Neural progenitor cell (in vitro differentiated cells): ENCODE data around the gene PPP1R9A. TPM values are rescaled to one million over a fixed set of nuclear protein-coding genes. Genes with fewer than 3 reads are reported as not detected.

ENCODE experiments used
- DNase-seq: peaks from one replicate; pipeline ENCODE4 v3.0.0-alpha.2; 2016; ENCODE audit warnings: low spot score
- H2AFZ ChIP-seq: fragments of 200-600 bp; sonication (generic); replicated peaks from 2 replicates; pipeline ENCODE4 v1.6.1; 2016; ENCODE audit warnings: antibody characterized with exemption
- H3F3A ChIP-seq: fragments of 200-600 bp; sonication (generic); 2 replicates; pipeline ENCODE4 v1.6.1; 2016; ENCODE audit warnings: antibody characterized with exemption, low read depth
- H3K27ac ChIP-seq: fragments of 200-600 bp; sonication (generic); 2 replicates; pipeline ENCODE4 v1.5.1; 2016; ENCODE audit warnings: mild to moderate bottlenecking
- H3K27me3 ChIP-seq: fragments of 200-600 bp; sonication (generic); 2 replicates; pipeline ENCODE4 v1.6.1; 2016; ENCODE audit warnings: mild to moderate bottlenecking, moderate library complexity
- H3K36me3 ChIP-seq: fragments of 200-600 bp; sonication (generic); 2 replicates; pipeline ENCODE4 v1.5.1; 2016
- H3K4me1 ChIP-seq: fragments of 200-600 bp; sonication (generic); 2 replicates; pipeline ENCODE4 v1.6.1; 2016; ENCODE audit warnings: mixed run types
- H3K4me2 ChIP-seq: fragments of 200-600 bp; sonication (generic); 2 replicates; pipeline ENCODE4 v1.6.1; 2016
- H3K4me3 ChIP-seq: fragments of 200-600 bp; sonication (generic); 2 replicates; pipeline ENCODE4 v1.5.1; 2016
- H3K79me2 ChIP-seq: fragments of 200-600 bp; sonication (generic); 2 replicates; pipeline ENCODE4 v1.6.1; 2016; ENCODE audit warnings: low read depth
- H3K9ac ChIP-seq: fragments of 200-600 bp; sonication (generic); 2 replicates; pipeline ENCODE4 v1.6.1; 2016
- H3K9me3 ChIP-seq: fragments of 200-600 bp; sonication (generic); 2 replicates; pipeline ENCODE4 v1.5.1; 2016; ENCODE audit warnings: low read depth
- H4K20me1 ChIP-seq: fragments of 200-600 bp; sonication (generic); 2 replicates; pipeline ENCODE4 v1.6.1; 2016; ENCODE audit warnings: low read depth
- H3K27ac Mint-ChIP-seq: 3 replicates; pipeline ENCODE4 v1.8.0; 2021; ENCODE audit warnings: mixed read lengths
- H3K27me3 Mint-ChIP-seq: 2 replicates; pipeline ENCODE4 v1.8.0; 2022; ENCODE audit warnings: low read depth, mild to moderate bottlenecking, inconsistent platforms, moderate library complexity, mixed read lengths; ENCODE audit not compliant: insufficient read depth
- H3K36me3 Mint-ChIP-seq: 3 replicates; pipeline ENCODE4 v1.8.0; 2021; ENCODE audit warnings: mixed read lengths
- H3K4me1 Mint-ChIP-seq: 3 replicates; pipeline ENCODE4 v1.8.0; 2021; ENCODE audit warnings: mixed read lengths
- H3K4me3 Mint-ChIP-seq: 3 replicates; pipeline ENCODE4 v1.8.0; 2021; ENCODE audit warnings: mild to moderate bottlenecking, moderate library complexity, mixed read lengths
- H3K9me3 Mint-ChIP-seq: 3 replicates; pipeline ENCODE4 v1.8.0; 2020; ENCODE audit warnings: mixed read lengths
- EZH2 ChIP-seq: fragments of 200-600 bp; sonication (generic); IDR thresholded peaks from 2 replicates; pipeline ENCODE4 v1.6.1; 2017; ENCODE audit warnings: antibody characterized with exemption, mild to moderate bottlenecking, moderate library complexity
- EZH2phosphoT487 ChIP-seq: fragments of 200-600 bp; sonication (generic); IDR thresholded peaks from 2 replicates; pipeline ENCODE4 v1.6.1; 2017; ENCODE audit warnings: antibody characterized with exemption
- total RNA-seq: library from RNA; depleted of rRNA; stranded (reverse); fragments of >200 nt; gene quantifications from 2 replicates; pipeline ENCODE4 v1.2.3, GENCODE V29; 2015; ENCODE audit warnings: low replicate concordance
- TF ChIP-seq, protein P1 (sequence below): fragments of 200-600 bp; sonication (generic); IDR thresholded peaks from 2 replicates; pipeline ENCODE4 v1.5.1; 2017; ENCODE audit warnings: antibody characterized with exemption, mild to moderate bottlenecking

PPP1R9A gene
- total RNA-seq, 1 donor from 2014 or later = 40.7 TPM

GRCh38 chr7:94975336-94975735 lies 67.9 kb downstream of the PPP1R9A start:
- Histone ChIP-seq H3K9ac (no peak overlapping the region), H3K9me3 (no peaks in the 10 kb centered on the region), H3K27me3 (no peaks in the 10 kb centered on the region), H2AFZ (no peak overlapping the region), H3K4me1 (peaks cover 9% of the 10 kb centered on the region), H4K20me1 (peaks cover 10% of the 10 kb centered on the region), H3K27ac (no peak overlapping the region), H3K4me3 (no peak overlapping the region), H3F3A (no peaks in the 10 kb centered on the region), H3K4me2 (no peak overlapping the region), H3K79me2 (peaks cover 77% of the 10 kb centered on the region), H3K36me3 (no peaks in the 10 kb centered on the region)
- no peak overlapping the region for H3K4me3 Mint-ChIP-seq
- H3K27ac Mint-ChIP-seq = no peak overlapping the region
- TF ChIP-seq EZH2phosphoT487 (no peak), EZH2 (no peak)
- TF ChIP-seq, protein P1, sequence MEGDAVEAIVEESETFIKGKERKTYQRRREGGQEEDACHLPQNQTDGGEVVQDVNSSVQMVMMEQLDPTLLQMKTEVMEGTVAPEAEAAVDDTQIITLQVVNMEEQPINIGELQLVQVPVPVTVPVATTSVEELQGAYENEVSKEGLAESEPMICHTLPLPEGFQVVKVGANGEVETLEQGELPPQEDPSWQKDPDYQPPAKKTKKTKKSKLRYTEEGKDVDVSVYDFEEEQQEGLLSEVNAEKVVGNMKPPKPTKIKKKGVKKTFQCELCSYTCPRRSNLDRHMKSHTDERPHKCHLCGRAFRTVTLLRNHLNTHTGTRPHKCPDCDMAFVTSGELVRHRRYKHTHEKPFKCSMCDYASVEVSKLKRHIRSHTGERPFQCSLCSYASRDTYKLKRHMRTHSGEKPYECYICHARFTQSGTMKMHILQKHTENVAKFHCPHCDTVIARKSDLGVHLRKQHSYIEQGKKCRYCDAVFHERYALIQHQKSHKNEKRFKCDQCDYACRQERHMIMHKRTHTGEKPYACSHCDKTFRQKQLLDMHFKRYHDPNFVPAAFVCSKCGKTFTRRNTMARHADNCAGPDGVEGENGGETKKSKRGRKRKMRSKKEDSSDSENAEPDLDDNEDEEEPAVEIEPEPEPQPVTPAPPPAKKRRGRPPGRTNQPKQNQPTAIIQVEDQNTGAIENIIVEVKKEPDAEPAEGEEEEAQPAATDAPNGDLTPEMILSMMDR = no peak
- peaks cover 15% of the 10 kb centered on the region for H3K4me1 Mint-ChIP-seq
- peaks cover 4% of the 10 kb centered on the region for H3K36me3 Mint-ChIP-seq
- no peaks in the 10 kb centered on the region for H3K27me3 Mint-ChIP-seq
- no peak for DNase-seq
- H3K9me3 Mint-ChIP-seq = no peaks in the 10 kb centered on the region

- H3K4me3 Mint-ChIP-seq = no peak overlapping the region
- Histone ChIP-seq H3K9ac (no peak overlapping the region), H2AFZ (no peak overlapping the region), H3K4me3 (no peak overlapping the region), H3K4me1 (no peaks in the 10 kb centered on the region), H3F3A (no peaks in the 10 kb centered on the region), H3K27ac (no peak overlapping the region), H3K9me3 (no peaks in the 10 kb centered on the region), H4K20me1 (no peaks in the 10 kb centered on the region), H3K4me2 (no peak overlapping the region), H3K79me2 (peaks cover 82% of the 10 kb centered on the region), H3K36me3 (no peaks in the 10 kb centered on the region), H3K27me3 (no peaks in the 10 kb centered on the region)
- peaks cover 16% of the 10 kb centered on the region for H3K9me3 Mint-ChIP-seq
- TF ChIP-seq EZH2 (no peak), EZH2phosphoT487 (no peak)
- TF ChIP-seq, protein P1 = no peak
- H3K27ac Mint-ChIP-seq = no peak overlapping the region
- H3K36me3 Mint-ChIP-seq = peaks cover 8% of the 10 kb centered on the region
- no peaks in the 10 kb centered on the region for H3K27me3 Mint-ChIP-seq
- no peak for DNase-seq
- H3K4me1 Mint-ChIP-seq = no peaks in the 10 kb centered on the region
Measured at GRCh38 chr7:94980418-94981142, 73.2 kb downstream of the PPP1R9A start.

DNA sequence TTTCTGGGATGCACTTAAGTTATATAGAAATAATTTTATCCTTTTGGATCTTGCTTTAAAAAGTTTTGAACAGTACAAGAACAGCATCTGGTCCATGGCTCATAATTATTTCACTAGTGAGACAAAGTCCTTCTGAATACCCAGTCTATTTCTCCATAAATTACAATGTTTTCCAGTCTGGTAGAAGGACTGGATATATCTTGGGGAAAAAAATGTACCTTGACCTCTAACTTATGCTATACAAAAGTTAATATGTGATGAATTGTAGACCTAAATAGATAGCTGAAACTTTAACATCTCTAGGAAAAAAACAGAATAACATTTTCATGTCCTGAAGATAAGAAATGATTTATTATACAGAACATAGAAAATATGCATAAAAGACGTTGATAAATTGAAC lies 88.5 kb downstream of the PPP1R9A start:
- Mint-ChIP-seq H3K27ac (no peak overlapping the region), H3K9me3 (peaks cover 3% of the 10 kb centered on the region), H3K27me3 (no peaks in the 10 kb centered on the region), H3K4me1 (peaks cover 6% of the 10 kb centered on the region), H3K4me3 (no peak overlapping the region), H3K36me3 (no peaks in the 10 kb centered on the region)
- no peak overlapping the region for H2AFZ ChIP-seq
- no peaks in the 10 kb centered on the region for H3K27me3 ChIP-seq
- peaks cover 82% of the 10 kb centered on the region for H3K79me2 ChIP-seq
- DNase-seq = no peak
- no peaks in the 10 kb centered on the region for H3K9me3 ChIP-seq
- H3K4me1 ChIP-seq = peaks cover 9% of the 10 kb centered on the region
- H3K27ac ChIP-seq = no peak overlapping the region
- H3K4me3 ChIP-seq = no peak overlapping the region
- no peak overlapping the region for H3K4me2 ChIP-seq
- peaks cover 7% of the 10 kb centered on the region for H4K20me1 ChIP-seq
- no peaks in the 10 kb centered on the region for H3K36me3 ChIP-seq
- TF ChIP-seq EZH2phosphoT487 = no peak
- TF ChIP-seq, protein P1 = no peak
- no peak for TF ChIP-seq EZH2
- H3F3A ChIP-seq = no peaks in the 10 kb centered on the region
- H3K9ac ChIP-seq = no peak overlapping the region
